ENCODE data around the gene PLD3.
"Not testable (repeated sequence)": the region's sequence is repeated elsewhere in the genome, so short reads cannot be mapped to it uniquely, and the experiment has no call there.

Gene PLD3

DNA sequence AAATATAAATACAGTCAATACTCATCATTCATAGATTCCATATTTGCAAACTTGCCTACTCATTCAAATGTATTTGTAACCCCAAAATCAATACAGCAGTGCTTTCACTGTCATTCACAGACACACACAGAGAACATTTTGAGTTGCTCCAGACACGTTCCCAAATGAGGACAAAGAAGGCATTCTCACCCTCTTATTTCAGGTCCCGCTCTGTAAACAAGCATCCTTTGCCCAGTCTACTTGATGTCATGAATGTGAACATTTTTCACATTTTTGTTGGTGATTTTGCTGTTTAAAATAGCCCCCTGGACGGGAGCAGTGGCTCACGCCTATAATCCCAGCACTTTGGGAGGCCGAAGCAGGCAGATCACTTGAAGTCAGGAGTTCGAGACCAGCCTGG is 15.8 kb upstream of the PLD3 start:
- no peak for DNase-seq (ENCODE audit: low read depth)

DNA sequence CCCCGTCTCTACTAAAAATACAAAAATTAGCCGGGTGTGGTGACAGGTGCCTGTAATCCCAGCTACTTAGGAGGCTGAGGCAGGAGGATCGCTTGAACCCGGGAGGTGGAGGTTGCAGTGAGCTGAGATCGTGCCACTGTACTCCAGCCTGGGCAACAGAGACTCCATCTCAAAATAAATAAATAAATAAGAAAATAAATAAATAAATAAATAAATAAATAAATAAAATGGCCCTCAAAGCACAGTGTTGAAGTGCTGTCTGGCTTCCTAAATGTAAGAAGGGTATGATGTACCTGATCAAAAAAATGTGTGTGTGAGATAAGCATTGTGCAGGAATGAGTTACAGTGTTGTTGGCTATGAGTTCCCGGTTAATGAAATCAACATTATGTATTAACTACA is 15.4 kb upstream of the PLD3 start:
- not testable (repeated sequence) for DNase-seq (ENCODE audit: low read depth)

DNA sequence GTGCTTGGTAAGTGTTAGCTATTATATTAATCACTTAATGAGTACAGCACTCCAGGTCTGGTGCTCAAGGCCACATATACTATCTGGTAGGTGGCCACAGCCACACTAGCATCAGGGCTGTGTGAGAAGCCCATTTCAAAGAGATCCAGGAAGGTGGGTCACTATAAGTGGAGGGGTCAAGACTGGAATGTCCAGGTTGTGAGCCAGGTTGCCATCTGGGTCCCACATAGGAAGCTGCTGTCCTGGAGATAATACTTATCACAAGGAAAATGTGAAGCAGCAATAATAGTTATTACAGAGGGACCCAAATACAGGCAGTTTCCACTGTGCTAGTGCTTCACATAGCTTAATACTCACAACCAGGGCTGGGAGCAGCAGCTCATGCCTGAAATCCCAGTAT is 13.4 kb upstream of the PLD3 start:
- no peak for DNase-seq (ENCODE audit: low read depth)

DNA sequence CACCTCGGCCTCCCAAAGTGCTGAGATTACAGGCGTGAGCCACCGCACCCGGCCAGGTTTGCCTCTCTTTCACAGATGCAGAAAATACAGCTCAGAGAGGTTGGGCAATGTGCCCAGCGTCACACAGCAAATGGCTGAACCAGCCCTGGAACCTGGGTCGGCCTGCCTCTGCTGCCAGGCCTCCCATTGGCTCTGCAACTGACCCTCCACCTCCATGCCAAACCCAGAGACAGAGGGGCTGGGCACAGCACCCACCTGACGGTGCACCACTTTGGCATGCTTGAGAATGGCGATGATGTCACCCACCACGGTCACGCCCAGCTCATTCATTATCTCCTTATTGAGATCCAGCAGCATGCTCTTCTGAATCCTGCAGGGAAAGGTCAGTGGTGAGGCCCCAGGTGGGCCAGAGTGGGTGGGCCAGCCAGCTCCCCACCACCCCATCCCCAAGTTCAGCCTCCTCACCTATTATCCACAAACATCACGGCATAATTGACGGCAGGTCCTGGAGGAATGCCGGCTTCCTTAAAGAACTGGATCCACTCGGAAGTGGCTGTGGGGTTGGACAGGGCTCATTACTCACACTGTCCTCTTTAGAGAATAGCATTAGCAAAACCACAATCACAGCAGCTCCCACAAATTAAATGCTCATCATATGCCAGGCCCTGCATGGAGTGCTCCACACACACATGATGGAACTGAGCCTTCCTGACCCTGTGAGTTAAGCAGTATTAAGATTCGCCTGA is 12.5 kb upstream of the PLD3 start:
- DNase-seq (ENCODE audit: low read depth), result no peak

DNA sequence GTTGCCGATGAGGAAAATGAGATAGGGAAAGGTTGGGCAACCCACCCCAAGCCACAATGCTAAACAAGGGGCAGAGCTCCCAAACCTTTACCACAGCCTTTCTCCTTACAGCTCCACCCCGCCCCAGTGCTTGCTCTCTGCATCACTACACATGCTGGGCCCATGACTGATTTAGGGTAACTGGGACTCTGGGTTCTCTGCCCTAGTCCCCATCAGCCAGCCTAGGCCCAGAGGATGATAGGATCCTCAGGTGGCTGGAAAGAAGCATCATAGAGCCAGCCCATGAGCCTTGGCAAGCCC is 11.9 kb upstream of the PLD3 start:
- no peak for DNase-seq (ENCODE audit: low read depth)

DNA sequence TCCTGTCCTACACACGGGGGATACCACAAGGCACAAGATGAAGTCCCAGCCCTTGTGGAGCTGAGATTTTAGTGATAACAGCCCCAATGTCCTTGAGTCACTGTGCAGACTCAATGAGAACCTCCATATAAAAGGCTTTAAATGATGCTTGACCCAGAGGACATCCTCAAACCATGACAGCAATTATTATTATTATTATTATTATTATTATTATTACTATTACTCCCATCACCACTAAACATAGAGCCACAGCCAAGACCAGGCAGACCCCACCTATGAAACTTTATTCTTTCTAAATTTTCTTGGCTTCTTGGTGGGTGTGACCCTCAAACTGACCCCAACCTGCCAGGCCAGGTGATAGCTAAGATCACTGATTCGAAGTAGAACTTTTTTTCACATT is 11.4 kb upstream of the PLD3 start:
- no peak for DNase-seq (ENCODE audit: low read depth)

DNA sequence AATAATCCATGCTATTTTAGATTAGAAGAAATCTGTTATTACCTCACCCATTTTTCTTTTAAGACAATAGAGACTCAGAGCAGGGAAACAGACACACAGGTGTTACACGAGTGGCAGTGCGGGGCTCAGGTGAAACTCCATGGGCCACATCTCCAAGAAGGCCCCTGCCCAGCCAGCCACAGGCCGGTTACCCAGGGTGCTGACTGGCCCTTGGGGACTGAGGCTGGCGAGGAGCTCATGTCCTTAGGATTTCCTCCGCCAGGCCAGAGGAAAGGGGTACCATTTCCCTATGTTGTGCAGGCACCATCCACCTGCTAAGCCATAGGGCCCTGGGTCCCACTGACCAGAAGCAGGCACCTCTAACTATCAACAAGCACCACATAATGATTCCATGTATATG is 10.9 kb upstream of the PLD3 start:
- DNase-seq (ENCODE audit: low read depth), result no peak

DNA sequence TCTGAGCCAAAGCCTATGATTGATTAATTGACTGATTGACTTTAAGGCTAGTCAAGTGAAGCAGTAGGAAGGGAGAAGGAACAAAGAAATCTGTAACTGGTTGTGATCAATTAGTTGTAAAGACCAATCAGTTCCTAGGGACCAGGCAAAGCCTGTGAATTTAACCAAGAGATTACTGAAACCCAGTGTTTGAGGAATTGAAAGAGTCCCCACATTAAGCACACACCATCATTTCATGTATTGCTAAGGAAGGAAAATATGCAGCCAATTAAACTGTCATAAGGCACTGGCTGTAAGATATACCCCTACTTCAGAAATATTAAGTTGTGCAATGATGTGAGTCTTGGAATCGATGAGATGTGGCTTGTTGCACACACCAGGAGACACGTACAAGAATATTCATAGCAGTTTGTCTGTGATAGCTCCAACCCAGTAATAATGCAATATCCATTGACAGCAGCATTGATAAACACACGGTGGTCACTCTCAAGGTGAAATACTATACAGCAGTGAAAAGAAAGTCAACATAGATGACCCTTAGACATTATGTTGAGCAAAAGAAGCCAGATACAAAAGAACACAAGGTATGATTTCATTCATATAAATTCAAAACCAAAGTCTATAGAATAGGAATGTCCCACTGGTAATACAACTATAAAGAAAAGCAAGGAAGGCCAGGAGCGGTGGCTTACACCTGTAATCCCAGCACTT is 9.3 kb upstream of the PLD3 start:
- DNase-seq (ENCODE audit: low read depth), result no peak

DNA sequence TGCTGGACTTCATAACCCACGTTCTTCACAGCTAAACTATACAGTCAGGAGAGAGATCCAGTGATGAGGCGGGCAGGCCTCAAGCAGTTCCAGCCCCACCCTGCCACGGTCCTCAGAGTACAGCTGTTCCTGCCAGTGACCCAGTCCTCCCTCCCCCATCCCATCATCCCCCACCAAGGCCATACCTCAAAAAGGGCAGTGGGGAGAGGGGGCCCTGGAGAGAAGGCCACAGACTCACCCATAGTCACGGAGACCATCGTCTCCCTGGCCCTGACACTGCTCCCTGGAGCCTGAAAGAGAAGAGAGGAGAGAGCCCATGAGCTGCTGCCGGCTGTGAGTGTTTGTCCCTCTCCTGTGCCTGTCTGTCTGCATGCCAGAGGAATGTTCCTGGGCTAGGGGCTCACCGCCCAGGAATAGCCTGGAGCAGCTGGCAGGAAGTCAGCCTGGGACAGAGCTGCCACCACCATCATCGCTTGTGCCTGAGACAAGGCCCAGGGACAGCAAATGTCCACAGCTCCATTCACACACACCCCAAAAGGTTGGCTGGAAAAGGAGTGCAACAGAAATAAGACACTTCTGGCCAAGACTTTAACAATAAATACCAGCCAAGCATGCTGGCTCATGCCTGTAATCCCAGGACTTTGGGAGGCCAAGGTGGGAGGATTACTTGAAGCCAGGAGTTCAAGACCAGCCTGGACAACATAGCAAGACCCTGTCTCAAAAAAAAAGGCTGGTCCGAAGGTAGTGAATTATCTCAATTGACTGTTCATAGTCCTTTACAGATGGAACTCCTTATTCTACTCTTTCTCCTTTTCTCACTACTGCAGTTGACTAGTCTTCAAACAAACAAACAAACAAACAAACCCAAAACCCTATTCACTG is 6.7 kb upstream of the PLD3 start:
- no peak for DNase-seq (ENCODE audit: low read depth)

DNA sequence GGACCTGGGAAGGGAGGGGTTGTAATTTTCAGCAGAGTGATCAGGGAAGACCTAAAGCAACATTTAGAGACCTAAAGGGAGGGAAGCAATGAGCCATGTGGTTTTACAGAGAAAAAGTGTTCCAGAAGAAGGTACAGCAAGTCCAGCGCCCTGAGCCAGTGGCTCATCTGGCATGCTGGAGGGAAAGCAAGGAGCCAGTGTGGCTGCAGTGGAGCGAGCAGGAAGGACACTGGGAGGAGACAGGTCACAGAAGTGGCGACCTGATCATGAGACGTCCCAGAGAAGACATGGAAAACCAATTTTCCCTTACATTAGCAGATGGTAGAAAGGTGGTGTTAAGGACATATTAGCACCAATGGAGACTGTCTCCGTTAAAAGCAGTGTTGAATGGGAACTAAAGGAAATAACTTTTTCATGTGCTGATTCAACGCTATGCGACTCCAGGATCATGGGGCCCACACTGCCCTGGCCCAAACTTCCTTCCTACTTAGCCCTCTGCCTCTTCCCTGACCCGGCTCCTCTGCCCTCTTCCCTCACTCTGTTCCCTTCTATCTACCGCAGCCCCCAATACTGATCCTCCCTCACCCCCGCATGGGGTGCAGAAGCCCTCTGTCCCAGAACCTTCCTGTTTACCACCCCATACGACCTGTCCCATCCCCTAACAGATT is 5.7 kb upstream of the PLD3 start:
- DNase-seq (ENCODE audit: low read depth), result no peak

DNA sequence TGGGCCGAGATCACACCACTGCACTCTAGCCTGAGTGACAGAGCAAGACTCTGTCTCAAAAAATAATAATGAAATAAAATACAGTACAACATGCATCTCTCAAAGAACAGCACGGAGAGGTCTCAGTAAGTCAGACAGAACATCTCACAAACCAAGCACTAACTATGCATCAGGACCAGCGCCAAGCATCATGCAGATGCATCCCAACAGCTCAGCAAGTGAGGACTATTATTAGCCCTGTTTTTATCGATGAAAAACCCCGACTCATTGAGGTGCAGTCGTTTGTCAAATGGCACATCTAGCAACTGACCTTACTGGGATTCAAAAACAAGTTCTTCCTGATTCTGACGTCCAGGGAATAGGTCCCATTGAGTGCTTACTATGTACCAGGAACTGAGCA is 4.1 kb upstream of the PLD3 start:
- no peak for DNase-seq (ENCODE audit: low read depth)

DNA sequence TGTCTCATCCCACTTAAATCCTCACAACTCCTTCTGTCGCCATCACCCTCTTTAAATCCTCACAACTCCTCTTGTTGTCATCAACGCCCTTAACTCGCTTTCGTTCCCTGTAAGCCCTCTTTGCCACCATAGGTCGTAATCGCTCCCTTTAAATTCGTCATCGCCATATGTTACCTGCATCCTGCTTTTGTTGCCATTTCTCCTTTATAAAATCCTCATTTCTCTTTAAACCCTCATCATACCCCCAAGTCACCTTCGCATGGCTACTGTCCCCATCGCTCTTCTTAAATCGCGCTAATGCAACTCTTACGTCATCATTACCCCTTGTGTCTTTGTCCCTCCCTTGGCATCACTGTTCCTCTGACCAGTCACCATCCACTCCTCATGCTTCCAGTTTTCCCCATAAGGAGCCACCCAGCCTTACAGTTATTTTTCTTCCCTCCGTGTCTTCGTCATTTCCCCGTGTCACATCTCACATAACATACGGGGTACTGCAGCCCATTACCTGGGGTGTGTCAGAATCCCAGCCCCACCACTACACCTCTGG is 539 bp downstream of the PLD3 start:
- DNase-seq (ENCODE audit: low read depth), result peak; percentile 37

DNA sequence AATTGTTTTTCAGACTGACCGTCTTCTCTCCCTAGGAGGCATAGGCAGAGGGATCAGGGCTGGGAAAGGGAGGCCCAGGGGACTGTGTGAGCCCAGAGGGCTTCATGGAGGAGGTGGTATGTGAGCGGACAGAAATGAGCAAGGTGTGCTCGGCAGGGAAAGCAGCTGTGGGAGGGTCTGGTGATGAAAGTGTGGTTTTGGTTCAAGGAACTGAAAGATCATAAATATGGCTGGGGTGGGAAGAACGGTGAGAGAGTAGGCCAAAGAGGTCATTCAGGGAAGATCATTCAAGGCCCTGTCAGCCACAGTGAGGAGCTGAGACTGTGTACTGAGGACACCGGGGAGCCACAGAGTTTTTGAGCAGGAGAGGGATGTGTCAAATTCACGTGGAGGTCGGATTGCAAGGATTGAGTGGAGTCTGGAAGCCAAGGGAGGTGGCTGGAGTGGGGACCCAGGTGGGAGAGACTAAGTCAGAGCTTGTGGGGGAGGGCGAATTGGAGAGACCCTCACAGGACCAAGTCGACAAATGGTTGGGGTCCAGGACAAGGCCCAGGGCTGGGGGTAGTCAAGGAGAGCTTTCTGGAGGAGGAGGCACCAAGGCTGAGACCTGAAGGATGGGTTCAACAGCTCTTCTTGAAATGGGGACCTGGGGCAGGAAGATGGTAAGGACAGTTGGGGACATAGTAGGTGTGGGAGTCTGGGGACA is 7.6 kb downstream of the PLD3 start:
- no peak for DNase-seq (ENCODE audit: low read depth)

DNA sequence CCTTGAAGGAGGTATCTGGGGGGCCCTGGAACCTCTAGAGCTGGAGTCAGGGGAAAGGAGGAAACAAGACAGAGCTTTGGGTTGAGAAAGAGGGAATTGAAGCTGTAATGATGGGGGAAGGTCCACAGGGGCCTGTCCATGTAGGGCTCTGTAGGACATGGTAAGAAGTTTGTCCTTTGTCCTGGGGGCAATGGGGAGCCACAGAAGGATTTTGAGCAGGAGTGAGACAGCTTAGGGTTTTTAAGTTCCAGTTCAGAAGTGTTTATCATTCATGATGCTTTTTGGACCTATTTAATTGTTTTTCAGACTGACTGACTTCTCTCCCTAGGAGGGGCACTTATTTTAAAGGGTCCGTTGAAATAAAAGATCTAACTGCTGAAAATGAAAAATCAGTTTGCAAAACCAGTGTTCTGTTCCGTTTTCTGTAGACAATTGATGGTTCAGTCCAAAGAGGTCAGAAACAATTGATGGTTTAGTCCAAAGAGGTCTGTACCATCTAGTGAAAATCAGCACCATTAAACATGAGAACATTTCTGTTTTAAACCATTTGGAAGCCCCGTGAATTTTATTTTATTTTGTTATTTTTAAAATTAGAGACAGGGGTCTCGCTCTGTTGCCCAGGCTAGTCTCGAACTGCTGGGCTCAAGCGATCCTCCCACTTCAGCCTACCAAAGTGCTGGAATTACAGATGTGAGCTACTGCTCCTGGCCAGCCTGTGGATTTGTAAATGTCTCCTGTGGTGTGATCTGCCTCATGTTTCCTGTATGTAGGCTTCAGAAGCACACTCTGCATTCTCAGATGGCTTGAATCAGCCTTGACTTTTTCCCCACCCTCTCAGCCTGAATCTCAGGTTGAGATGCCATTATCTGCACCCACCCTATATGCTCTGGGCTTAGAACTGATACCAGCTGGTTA is 8.4 kb downstream of the PLD3 start:
- DNase-seq (ENCODE audit: low read depth), result peak; percentile 40

DNA sequence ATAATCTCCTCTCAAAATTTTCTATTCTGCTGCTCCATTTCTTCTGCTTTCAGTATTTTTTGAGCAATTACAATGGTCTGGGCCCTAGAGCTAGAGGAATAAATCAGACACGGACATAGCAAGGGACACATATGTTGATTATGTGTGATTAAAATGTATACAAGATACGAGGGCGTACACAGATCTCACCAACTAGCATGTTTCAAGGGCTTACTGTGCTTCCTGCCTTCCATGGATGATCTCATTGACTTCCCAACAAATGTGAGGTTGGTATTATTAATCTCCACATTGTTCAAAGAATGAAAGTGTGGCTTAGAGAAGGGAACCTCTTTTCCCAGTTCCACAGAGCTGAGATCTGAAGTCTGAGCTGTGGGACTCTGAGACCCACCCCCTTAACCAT is 9.1 kb downstream of the PLD3 start:
- DNase-seq (ENCODE audit: low read depth), result peak; percentile 60

DNA sequence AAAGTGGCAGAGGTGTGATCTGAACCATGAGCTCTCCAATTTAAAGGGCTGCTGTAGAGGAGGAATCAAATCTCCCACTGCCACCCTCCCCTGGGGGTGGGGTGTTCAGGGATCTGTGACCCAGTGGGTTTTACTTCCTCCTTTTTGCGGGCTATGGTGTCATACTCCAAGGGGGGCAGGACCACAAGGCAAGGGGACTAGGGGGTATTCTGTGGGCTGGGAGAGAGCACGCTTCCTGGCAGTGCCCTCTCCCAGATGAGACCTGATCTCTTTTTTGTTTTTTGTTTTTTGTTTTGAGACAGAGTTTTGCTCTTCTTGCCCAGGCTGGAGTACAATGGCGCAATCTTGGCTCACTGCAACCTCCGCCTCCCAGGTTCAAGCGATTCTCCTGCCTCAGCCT is 10.3 kb downstream of the PLD3 start:
- no peak for DNase-seq (ENCODE audit: low read depth)

DNA sequence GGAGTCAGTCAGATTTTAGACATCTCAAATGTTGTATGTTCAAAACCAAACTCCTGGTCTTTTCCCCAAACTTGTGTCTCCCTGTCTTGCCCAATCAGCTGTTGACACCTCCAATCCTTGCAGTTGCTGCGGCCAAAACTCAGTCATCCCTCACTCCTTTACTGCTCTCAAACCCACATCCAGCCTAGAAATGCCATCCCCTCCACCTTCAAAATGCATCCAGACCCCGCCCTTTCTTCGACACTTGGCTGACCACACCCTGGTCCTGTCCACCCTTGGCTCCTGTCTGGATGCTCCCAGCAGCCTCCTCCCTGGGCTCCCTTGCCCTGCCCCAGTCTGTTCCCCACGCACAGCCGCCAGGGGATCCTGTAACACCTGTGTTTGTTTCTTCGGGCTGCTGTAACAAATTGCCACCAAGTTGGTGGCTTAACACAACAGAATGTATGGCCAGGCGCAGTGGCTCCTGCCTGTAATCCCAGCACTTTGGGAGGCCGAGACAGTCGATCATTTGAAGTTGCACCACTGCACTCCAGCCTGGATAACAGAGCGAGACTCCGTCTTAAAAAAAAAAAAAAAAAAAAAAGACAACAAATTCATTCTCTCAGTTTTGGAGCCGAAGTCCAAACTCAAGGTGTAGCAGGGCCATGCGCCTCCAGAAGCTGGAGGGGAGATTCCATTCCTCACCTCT is 11.7 kb downstream of the PLD3 start:
- DNase-seq (ENCODE audit: low read depth), result no peak

DNA sequence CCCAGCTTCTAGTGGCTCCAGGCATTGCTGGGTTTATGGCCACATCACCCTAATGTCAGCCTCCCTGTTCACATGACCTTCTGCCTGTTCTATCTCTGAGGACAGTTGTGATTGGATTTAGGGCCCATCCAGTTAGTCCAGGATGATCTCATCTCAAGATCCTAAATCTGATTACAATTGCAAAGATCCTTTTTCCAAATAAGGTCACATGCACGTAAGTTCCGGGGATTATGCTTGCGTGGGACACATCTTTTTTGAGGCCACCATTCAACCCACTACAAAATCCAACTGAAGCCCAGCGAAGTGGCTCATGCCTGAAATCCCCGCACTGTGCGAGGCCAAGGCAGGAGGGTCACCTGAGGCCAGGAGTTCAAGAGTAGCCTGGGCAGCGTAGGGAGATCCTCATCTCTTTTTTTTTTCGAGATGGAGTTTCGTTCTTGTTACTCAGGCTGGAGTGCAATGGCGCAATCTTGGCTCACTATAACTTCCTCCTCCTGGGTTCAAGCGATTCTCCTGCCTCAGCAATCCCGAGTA is 12.3 kb downstream of the PLD3 start:
- DNase-seq (ENCODE audit: low read depth), result no peak

DNA sequence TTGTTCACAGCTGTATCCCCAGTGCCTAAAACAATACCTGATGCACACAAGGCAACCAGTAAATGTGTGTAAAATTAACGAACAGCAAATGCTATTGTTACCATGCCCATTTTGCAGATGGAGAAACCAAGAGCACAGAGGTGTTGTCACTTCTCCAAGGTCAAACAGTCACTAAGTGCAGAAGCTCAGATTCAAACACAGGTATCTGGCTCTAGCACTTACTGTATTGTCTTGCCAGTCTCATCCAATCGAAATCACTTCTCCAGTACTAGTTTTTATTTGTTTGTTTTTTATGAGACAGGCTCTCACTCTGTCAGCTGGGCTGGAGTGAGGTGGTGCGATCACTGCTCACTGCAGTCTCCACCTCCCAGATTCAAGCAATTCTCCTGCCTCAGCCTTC is 13.7 kb downstream of the PLD3 start:
- DNase-seq (ENCODE audit: low read depth), result no peak

DNA sequence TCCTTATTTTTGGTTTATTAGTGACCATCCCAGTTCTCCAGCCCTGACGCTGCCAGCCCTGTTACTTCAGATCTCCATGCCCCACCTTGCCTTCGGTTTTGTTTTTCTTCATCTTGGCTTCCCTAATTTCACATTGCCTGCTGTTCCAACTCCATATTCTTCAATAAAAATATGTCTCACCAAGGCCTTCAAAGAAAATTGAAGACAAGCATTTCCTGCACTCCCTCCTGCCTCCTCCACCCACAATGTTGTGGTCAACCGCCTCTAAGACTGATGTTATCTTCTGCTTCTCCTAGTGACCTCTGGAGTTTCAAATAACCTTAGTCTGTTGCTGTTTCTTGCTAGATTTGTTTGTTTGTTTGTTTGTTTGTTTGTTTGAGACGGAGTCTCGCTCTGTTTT is 14.6 kb downstream of the PLD3 start:
- peak; percentile 20 for DNase-seq (ENCODE audit: low read depth)
